ENCODE results near the gene TRIM73. TPM values are rescaled to one million over a fixed set of nuclear protein-coding genes. Genes with fewer than 3 reads are reported as not detected.
"Not testable (repeated sequence)": the region's sequence is repeated elsewhere in the genome, so short reads cannot be mapped to it uniquely, and the experiment has no call there.

Gene TRIM73
- total RNA-seq, 1 experiment from 2014 or later: 0.15 TPM

DNA sequence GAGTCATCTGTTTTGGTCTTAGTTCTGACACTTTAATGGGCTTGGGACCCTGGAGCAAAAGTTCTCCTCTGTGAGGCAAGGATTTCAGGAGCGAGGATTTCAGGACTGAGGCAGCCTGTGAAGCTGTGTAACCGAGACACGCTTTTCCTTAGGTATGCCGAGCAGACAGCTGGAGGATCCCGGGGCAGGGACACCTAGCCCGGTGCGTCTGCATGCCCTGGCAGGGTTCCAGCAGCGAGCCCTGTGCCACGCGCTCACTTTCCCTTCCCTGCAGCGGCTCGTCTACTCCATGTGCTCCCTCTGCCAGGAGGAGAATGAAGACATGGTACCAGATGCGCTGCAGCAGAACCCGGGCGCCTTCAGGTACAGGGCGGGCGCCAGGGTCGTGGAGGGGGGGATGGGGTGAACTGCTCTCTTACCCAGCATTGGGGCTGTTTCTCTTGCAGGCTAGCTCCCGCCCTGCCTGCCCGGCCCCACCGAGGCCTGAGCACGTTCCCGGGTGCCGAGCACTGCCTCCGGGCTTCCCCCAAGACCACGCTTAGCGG lies 20.5 kb downstream of the TRIM73 start:
- not testable (repeated sequence) for DNase-seq (ENCODE audit: low spot score)

DNA sequence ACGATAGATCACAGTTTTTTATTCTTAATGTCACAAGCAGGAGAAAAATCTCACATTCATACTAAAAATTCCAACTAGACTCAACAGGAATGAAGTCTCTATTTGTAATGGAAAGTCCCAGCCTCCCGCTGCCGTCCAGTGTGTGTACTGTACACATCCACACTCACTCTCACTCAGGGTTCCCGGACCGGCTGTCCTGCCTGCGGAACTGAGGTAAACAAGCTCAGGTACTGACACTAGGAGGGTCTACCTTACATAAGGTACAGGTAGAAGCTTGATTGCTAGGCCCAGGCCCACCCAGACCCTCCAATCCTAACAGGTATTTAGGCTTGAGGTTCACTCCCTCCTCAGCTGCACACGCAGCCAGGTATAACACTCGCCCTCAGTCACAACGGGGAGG lies 21.4 kb downstream of the TRIM73 start:
- DNase-seq (ENCODE audit: low spot score): not testable (repeated sequence)

DNA sequence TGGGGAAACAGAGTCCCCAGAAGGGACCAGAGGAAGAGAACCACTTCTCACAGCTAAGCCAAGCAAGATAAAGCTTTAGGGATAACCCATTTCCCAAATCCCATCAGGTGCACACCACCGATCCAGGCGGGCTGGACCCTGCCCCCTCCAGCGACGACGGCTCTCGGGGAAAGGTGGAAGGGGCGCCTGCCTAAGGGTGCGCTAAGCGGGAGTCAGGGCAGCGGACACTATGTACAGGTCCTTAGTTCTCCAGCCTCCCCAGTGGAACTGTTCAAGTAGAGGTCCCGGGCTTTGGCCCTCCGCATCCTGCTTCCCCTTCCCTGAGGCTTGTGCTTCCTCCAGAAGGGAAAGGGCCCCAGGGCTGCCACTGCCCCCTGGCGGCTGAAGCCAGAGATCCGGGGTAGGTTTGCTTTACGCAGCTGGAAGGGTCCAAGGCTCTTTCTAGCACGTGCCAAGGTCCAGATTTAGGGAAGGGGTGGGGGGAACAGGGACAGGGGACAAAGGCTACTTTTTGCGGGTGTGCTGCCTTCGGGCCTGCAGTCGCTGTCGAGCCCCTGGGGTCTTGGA lies 22.9 kb downstream of the TRIM73 start:
- not testable (repeated sequence) for DNase-seq (ENCODE audit: low spot score)

DNA sequence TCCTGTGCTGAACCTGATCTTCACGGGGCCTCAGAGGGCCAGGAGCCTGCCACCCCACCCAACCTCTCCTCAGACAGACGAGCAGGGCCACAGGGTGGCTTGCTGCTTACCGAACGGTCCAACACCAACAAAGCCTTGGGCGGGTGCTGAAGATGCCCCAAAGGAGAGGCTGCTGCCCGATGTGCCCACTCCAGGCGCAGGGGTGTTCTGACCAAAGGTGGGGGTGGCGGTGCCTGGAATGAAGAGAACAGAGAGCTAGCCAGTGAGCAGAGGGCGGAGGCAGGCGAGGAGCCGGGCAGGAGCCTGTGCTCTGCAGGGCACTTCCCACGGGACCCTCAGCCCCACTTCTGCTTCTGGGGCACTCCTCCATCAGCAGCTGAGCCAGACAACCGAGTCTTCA lies 23.8 kb downstream of the TRIM73 start:
- DNase-seq (ENCODE audit: low spot score): not testable (repeated sequence)

DNA sequence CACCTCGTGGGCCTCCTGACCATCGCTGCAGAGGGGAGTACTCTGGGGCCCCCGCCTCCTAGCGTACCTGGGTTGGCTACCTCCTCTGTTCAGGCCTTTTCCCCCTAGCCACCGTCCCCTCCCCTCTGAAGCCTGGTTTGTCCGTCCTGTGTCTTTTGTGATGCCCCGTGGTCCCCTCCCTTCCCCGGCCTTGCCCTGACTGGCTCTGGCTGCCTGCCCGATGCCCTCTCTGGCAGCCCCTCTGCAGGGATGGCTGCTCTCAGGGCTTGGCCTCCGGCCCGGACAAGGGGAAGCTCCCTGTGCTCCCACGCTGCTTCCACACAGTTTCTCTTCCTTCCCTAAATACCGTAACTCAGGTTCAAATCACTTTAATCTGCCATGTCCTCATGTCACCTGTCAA lies 24.3 kb downstream of the TRIM73 start:
- not testable (repeated sequence) for DNase-seq (ENCODE audit: low spot score)

DNA sequence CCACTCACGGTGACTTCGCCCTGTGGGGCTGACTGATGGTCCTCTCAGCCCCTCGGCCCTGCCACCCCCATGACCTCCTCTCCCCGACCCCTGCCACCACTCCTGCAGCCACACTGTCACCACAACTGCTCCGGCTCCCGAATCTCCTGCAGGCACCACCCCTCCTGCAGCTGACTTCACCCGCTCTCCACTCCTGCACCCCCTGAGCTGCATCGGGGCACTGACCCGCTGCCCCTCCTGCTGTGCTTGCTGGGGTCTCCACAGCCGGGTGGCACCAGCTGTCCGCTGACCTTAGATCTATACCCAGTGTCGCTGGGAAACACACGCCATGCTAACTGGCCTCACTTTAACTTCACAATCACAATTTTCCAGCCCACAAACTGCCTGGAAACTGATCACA lies 24.7 kb downstream of the TRIM73 start:
- not testable (repeated sequence) for DNase-seq (ENCODE audit: low spot score)

DNA sequence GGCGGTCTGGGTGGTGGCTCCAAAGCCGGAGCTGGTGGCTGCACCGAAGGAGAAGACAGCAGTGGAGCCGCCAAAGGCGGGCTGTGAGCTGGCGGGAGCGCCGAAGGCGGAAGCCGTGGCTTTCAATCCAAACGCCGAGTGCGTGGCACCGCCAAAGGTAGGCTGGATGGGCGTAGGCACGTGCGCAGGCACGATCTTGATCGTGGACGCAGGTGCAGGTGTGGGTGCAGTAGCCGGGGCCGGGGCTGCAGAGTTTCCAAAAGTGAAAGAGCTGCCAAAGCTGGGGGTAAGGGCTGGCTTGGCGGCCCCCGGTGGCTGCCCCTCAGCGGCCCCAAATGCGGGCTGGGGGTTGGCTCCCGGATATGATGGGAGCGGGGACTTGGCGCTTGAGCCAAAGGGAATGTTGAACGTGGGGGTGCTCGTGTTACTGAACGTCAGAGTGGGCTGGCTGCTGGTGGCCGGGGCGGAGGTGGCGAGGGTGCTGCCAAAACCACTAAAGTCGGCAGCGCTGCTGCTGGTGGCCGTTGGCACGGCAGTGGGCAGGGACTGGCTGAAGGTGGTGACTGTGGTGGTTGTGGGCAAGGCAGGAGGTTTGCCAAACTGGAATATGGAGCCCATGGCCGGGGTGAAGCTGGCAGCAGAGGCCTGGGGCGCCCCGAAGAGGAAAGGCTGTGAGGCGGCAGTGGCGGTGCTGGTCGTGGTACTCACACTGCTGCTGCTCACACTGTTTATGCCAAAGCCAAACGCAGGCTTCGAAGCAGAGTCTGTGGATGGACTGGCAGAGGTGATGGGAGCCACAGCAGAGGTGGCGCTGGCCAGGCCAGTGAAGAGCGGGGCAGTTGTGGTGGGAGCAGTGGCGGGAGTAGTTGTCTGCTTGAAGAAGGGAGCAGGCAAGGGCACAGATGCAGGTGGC lies 26.6 kb downstream of the TRIM73 start:
- not testable (repeated sequence) for DNase-seq (ENCODE audit: low spot score)

DNA sequence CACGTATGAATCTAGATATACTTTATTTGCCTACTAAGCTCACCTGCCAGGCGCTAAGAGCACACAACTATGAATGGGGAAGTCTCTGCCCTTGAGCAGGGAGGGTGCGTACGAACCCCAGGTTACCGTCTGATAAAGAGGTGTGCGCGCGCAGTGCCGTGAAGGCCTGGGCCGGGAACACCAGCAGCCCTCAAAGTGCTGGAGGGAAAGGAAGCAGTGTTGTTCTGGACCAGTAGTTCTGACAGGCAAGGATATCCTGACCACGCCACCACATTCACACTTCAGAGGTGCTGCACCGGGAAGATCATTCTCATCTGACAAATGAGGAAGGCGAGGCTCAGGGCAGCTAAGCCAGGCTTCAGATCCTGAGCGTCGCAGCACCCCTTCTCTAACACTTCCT lies 28.1 kb downstream of the TRIM73 start:
- not testable (repeated sequence) for DNase-seq (ENCODE audit: low spot score)

DNA sequence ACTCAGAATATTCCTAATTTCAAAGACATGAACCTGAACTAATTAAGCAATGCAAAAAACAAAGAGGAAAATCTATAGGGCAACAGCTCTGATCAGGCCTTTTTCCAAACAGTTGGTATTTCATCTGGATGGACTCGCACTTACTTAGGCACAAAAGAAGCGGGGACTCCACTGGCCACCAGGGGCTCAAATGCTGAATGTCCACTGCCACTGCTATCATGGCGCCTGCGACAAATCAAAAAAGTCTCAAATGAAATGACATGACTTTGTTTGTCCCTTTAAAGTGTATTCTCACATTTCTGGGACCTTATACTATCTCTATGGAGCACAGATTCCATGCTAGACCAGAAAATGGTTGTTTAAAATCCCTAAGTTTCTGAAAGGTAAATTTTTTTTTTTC lies 43.6 kb downstream of the TRIM73 start:
- DNase-seq (ENCODE audit: low spot score): not testable (repeated sequence)

DNA sequence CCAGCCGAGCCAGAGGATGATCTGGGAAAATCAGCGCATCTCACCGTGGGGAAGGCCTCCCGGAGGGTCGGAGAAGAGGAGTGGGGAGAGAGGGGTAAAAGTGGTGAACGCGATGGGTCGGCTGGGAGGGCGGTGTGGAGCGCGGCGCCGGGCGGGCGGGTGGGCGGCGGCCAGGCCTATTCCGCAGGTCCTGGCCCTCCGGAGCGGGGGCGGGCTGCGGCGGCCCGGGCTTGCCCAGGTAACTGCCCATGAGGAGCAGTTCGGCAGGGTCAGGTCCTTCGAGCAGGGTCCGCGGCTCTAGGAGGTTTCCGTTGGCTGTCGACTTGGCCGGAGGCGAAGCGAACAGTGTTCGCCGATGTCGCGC lies 46.7 kb downstream of the TRIM73 start:
- not testable (repeated sequence) for DNase-seq (ENCODE audit: low spot score)

DNA sequence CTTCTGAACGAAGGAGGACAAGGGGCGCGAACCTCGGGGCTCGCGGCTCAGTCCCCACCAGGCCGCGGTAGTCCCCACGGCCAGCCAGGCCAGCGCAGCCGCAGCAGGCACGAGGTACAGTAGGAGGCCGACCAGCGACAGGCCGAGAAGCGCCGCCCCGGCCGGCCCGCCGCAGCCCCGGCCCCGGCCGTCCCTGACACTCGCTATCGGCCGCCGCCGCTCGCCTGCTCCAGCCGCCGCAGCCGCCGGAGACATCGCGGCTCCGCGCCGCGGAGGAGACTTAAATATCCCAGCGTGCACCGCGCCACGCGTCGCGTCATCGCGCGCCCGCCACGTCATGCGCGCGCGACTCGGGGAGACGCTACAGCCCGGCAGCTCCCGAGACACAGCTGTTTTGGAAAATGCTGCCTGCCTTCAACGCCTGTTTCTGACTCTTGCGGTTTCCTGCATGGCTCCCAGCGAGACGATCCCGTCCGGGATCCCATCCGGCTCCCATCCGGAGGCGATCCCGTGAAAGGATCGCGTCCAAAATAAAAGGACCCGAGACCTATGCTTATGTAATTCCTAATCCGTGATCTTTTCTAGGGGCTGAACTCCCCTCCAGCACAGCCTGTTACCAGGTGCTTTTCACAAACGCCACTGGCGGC lies 47.2 kb downstream of the TRIM73 start:
- DNase-seq (ENCODE audit: low spot score): not testable (repeated sequence)

DNA sequence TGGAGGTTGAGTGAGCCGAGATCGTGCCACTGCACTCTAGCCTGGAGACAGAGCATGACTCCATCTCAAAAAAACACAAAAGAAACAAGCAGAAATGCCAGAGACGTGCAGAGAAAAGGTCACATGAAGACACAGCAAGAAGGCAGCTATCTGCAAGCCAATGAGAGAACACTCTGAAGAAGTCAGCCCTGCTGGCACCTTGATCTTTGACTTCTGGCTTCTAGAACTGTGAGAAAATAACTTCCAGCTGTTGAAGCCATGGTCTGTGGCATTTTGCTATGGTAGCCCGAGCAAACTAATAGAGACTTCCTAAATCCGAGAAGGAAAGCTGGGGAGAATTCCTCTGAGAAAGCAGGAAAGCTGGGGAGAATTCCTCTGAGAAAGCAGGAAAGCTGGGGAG lies 54.5 kb downstream of the TRIM73 start:
- DNase-seq (ENCODE audit: low spot score): not testable (repeated sequence)

DNA sequence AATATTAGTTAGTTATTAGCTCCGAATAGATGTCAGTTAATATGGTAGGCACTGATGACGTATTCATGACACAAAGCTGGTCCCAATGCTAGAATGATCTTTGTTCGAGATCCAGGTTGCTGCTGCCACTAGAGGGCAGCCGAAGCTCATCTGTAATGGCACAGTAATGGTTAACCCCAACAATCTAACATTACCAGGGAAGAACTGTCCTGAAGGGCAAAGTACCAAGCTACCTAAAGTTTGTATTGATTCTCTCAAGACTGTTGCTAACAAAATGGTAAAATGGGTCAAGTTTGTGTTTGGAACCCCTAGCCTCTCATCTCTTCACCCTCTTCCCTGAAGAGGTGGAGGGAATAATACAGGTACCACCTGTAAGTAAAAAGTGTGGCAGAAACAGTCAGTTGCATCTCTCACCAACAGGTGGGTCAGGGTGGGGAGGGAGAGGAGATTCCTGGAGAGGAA lies 57.1 kb downstream of the TRIM73 start:
- DNase-seq (ENCODE audit: low spot score): not testable (repeated sequence)

Other genes with a start within 250 kb of the TRIM73 start
- 4.9 and 8.8 TPM in 2 replicates for gene POM121C, start 90.7 kb downstream of the TRIM73 start, total RNA-seq (2014; rRNA removed; shearing (Covaris generic))
- not detected in 2 replicates for gene SPDYE5, start 96.7 kb downstream of the TRIM73 start, total RNA-seq (2014; rRNA removed; shearing (Covaris generic))